ENCODE measurements around the gene TRMT1L. TPM values are rescaled to one million over a fixed set of nuclear protein-coding genes. Genes with fewer than 3 reads are reported as not detected.
"Not testable (repeated sequence)": the region's sequence is repeated elsewhere in the genome, so short reads cannot be mapped to it uniquely, and the experiment has no call there.

Gene TRMT1L
- total RNA-seq (10 to 100 TPM; 54.5 to 69.0 TPM), polyA plus RNA-seq (ENCODE audit: insufficient read depth, low read depth, low replicate concordance) (72.6 TPM)
- long read RNA-seq, donor 1, full-length matches to known transcripts, result 5 of 10 reads
- long read RNA-seq, donor 1, partial matches to known transcripts, result 5 of 10 reads
- long read RNA-seq, donor 1, other reads (novel, unspliced or antisense), result 0 of 10 reads
- long read RNA-seq, donor 2, full-length matches to known transcripts, result 1 of 1 reads
- long read RNA-seq, donor 2, partial matches to known transcripts, result 0 of 1 reads
- long read RNA-seq, donor 2, other reads (novel, unspliced or antisense), result 0 of 1 reads

GRCh38 chr1:185156854-185157598 is at the start of gene TRMT1L, which contains the start of gene SWT1:
TRMT1L (minus strand) TSS chr1:185156953; CDS start chr1:185156712, 241 bp downstream.
SWT1 (plus strand) TSS chr1:185157167; CDS start chr1:185160842, 3,675 bp downstream.
- WGBS, 2 donors, result 0 to 1% methylated on average over 33 to 53 of the region's 63 CpGs
- H3K4me3 ChIP-seq, result peak within 1 kb of the TSS; percentile 88 to 97

GRCh38 chr1:185200889-185201288 is 44.1 kb upstream of the TRMT1L start:
- Histone ChIP-seq H3K36me3 (ENCODE audit: low read depth, missing control alignments) (no peaks in the 10 kb centered on the region), H3K27me3 (no peaks in the 10 kb centered on the region), H3K9me3 (no peaks in the 10 kb centered on the region), H3K27ac (no peak overlapping the region), H3K4me3 (no peak overlapping the region), H3K4me1 (no peaks in the 10 kb centered on the region)
- TF ChIP-seq POLR2A (IDR thresholded peaks at IDR 0.05), result no peak
- no peak for TF ChIP-seq CTCF (IDR thresholded peaks at IDR 0.05)
- DNase-seq, result no peak
- WGBS, 2 donors, result 97 to 100% methylated on average over 8 of the region's 8 CpGs
- intact Hi-C loops (cut with DNase I; ENCODE audit: low total_unique reads), result no loop called here

More at GRCh38 chr1:185156854-185157598, at the start of gene TRMT1L, which contains the start of gene SWT1:
- H3K4me1 ChIP-seq, result peaks cover 17% of the 10 kb centered on the region
- intact Hi-C loops (cut with DNase I; ENCODE audit: low total_unique reads), result no loop called here
- DNase-seq, result peak; percentile 100
- H3K27ac ChIP-seq, result peak within 1 kb of the TSS; percentile 98 to 100
- no peaks in the 10 kb centered on the region for H3K9me3 ChIP-seq
- H3K27me3 ChIP-seq, result no peaks in the 10 kb centered on the region
- no peaks in the 10 kb centered on the region for H3K36me3 ChIP-seq (ENCODE audit: low read depth, missing control alignments)
- TF ChIP-seq CTCF (IDR thresholded peaks at IDR 0.05) (no peak), POLR2A (IDR thresholded peaks at IDR 0.05) (peak; percentile 84)

- H3K27ac ChIP-seq; H3K4me3 ChIP-seq; intact Hi-C loops (cut with DNase I; ENCODE audit: low total_unique reads); H3K27me3 ChIP-seq; H3K9me3 ChIP-seq; DNase-seq; H3K36me3 ChIP-seq (ENCODE audit: low read depth, missing control alignments); H3K4me1 ChIP-seq: not testable (repeated sequence)
- WGBS, 2 donors, result 98 to 100% methylated on average over 4 of the region's 4 CpGs
Measured at GRCh38 chr1:185198712-185199111, 42.0 kb upstream of the TRMT1L start.

GRCh38 chr1:185193756-185194155 is 37.0 kb upstream of the TRMT1L start:
- H3K27me3 ChIP-seq, result no peaks in the 10 kb centered on the region
- no peaks in the 10 kb centered on the region for H3K36me3 ChIP-seq (ENCODE audit: low read depth, missing control alignments)
- 90 to 95% methylated on average over 1 of the region's 1 CpG for WGBS, 2 donors
- H3K9me3 ChIP-seq, result no peaks in the 10 kb centered on the region
- no peak for DNase-seq
- no peak overlapping the region for H3K4me3 ChIP-seq
- no peak for TF ChIP-seq POLR2A (IDR thresholded peaks at IDR 0.05)
- no peak for TF ChIP-seq CTCF (IDR thresholded peaks at IDR 0.05)
- intact Hi-C loops (cut with DNase I; ENCODE audit: low total_unique reads), result no loop called here
- H3K27ac ChIP-seq, result no peak overlapping the region
- H3K4me1 ChIP-seq, result no peaks in the 10 kb centered on the region

GRCh38 chr1:185170291-185170848 is 13.6 kb upstream of the TRMT1L start:
- H3K27ac ChIP-seq, result no peak overlapping the region
- H3K9me3 ChIP-seq, result no peaks in the 10 kb centered on the region
- peak; percentile 63 for DNase-seq
- H3K27me3 ChIP-seq, result no peaks in the 10 kb centered on the region
- TF ChIP-seq POLR2A (IDR thresholded peaks at IDR 0.05), result no peak
- peak; percentile 25 to 58 (median 29) for TF ChIP-seq CTCF (IDR thresholded peaks at IDR 0.05)
- no peak overlapping the region for H3K4me3 ChIP-seq
- H3K4me1 ChIP-seq, result no peaks in the 10 kb centered on the region
- intact Hi-C loops (cut with DNase I; ENCODE audit: low total_unique reads), result no loop called here
- no peaks in the 10 kb centered on the region for H3K36me3 ChIP-seq (ENCODE audit: low read depth, missing control alignments)
- WGBS, 2 donors, result 37 to 50% methylated on average over 5 of the region's 5 CpGs
